HCEC 1CT (cell line): ENCODE measurements around the gene NHEJ1.

Experiments
- DNase-seq: peaks from one replicate; pipeline ENCODE4 v3.0.0-alpha.2; 2017

The NHEJ1 gene

DNA sequence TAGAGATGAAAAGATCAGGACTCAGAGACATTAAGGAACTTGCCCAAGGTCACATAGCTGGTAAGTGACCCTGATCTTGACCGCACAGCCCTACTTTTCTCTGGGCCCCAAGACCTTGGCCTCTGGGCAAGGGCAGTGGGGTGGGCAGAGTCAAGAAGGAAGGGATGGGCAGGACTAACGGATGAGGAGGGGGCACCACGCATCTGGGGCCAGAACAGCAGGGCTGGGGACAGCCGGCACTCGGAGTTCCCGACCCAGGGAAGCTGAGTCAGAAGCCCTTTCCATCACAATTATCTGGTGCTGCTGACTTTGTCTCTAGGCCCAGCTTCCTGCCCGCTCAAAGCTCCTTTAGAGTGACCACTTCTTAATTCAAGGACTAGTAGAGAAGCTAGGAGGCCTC, 133.7 kb downstream of the NHEJ1 start:
- no peak for DNase-seq

DNA sequence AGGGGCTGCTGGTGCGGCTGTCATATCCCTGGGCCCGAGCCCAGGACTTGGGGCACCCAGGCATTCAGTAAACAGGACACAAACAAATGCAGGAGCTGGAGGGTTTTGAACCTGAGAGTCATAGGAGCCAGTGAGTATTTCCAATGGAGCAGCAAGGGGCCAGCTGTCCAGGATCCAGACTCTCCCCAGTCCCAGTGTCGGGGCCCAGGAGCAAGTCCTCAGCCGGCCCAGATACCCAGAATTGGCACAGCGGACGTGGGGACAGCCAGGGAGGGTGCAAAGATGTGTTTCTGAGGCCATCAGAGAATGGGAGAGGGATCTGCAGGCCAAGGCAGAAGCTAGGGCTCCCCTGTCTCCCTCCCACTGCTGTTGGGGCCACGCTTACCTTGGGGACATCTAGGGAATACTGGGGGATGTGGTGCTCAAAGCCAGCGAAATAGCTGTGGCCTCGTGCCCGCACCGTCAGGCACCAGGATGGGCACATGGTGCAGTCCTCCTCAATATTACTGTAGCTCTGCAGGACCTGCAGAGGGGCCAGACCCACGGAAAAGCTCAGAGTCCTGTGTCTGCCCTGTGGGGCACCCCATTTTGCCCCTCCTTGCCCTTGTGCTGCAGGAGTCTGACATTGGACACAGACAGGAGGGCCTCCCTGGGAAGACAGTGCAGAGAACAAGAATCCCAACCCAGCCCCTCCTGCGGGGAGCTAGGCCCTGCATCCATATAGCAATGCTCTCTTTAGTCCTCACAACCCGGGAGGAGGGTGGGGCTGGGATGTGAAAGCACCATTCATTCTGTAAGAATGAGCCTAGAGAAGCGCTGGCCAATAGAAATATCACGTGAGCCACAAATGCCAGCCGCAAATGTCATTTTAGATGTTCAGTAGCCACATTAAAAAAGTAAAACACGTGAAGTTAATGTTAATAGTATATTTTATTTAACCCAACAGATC, 134.7 kb downstream of the NHEJ1 start:
- DNase-seq, result no peak
